HEK293 (cell line): ENCODE measurements around the gene PDPK1.
"Not testable (repeated sequence)": the region's sequence is repeated elsewhere in the genome, so short reads cannot be mapped to it uniquely, and the experiment has no call there.

Source experiments
- CTCF ChIA-PET: fragments of 350-600 bp; formaldehyde crosslinking; extraction: SDS; loops from one replicate; lab custom pipeline; 2021; ENCODE audit warnings: antibody characterized with exemption; lab: Yijun Ruan, JAX
- POLR2A ChIA-PET: fragments of 300-600 bp; formaldehyde crosslinking; extraction: SDS; loops from one replicate; lab custom pipeline; 2020; ENCODE audit warnings: antibody characterized with exemption, inconsistent platforms; lab: Yijun Ruan, JAX
- H3K27ac ChIP-seq: fragments of 200-500 bp; sonication (Bioruptor generic); 2 replicates; pipeline ENCODE4 v1.5.1; 2014; ENCODE audit warnings: low read depth, low read length, control low read depth, inconsistent platforms; ENCODE audit errors: extremely low read depth
- H3K36me3 ChIP-seq, 2 experiments: fragments of 200-500 bp in 1 of 2; sonication (Bioruptor generic) in 1 of 2; 1 replicate in 1 of 2; 2 replicates in 1 of 2; pipeline ENCODE4 v1.5.1; 2014 to 2017; ENCODE audit warnings: inconsistent platforms in 2 of 2, low read length in 2 of 2; ENCODE audit not compliant: control insufficient read depth in 2 of 2, insufficient read depth in 1 of 2
- H3K4me1 ChIP-seq: fragments of 200-500 bp; sonication (Bioruptor generic); 2 replicates; pipeline ENCODE4 v1.5.1; 2014; ENCODE audit warnings: mild to moderate bottlenecking, low read length, inconsistent platforms; ENCODE audit not compliant: control insufficient read depth, insufficient read depth
- H3K4me3 ChIP-seq: 2 replicates; pipeline ENCODE4 v1.5.1; 2011; ENCODE audit warnings: low read depth, mild to moderate bottlenecking, control low read depth, low read length, moderate library complexity
- H3K9me3 ChIP-seq: fragments of 200-500 bp; sonication (Bioruptor generic); 2 replicates; pipeline ENCODE4 v1.5.1; 2014; ENCODE audit warnings: low read depth, low read length, inconsistent platforms; ENCODE audit not compliant: control insufficient read depth, insufficient read depth
- PRDM4 ChIP-seq: fragments of 450-650 bp; formaldehyde crosslinking; IDR thresholded peaks from 2 replicates; pipeline ENCODE4 v1.5.1; 2017; ENCODE audit warnings: missing biosample characterization, missing genetic modification characterization
- REPIN1 ChIP-seq: fragments of 450-650 bp; formaldehyde crosslinking; IDR thresholded peaks from 2 replicates; pipeline ENCODE4 v1.5.1; 2017; ENCODE audit warnings: missing biosample characterization, missing genetic modification characterization, low read depth
- TF ChIP-seq, protein P1 (sequence below): fragments of 450-650 bp; formaldehyde crosslinking; IDR thresholded peaks from 2 replicates; pipeline ENCODE4; 2016; ENCODE audit warnings: missing biosample characterization, missing genetic modification characterization
- TF ChIP-seq, protein P2 (sequence below): fragments of 450-650 bp; formaldehyde crosslinking; IDR thresholded peaks from 2 replicates; pipeline ENCODE4 v1.5.1; 2016; ENCODE audit warnings: missing biosample characterization, missing genetic modification characterization

The PDPK1 gene

DNA sequence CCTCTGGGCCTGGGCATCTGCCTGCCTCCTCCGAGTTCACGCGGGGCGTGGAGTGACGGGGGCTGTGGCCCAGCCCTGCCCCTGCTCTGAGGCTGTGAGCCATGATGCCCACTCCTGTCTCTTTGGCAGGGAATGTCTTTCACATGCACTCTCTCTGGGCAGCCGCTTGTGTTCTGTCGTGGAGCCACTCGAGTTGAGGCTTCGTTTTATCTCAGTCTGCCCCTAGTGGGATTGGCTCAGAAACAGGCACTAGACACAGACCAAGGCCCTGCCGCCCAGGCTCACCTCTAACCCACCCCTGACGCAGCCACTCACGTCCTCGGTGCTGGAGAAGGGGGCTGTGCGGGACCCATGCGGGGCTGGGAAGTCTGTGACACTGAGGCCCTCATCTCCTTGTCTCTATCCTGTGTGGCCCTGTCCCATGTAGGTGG is 77.0 kb downstream of the PDPK1 start (continued):
- TF ChIP-seq PRDM4 (no peak), REPIN1 (no peak)
- TF ChIP-seq, protein P1, sequence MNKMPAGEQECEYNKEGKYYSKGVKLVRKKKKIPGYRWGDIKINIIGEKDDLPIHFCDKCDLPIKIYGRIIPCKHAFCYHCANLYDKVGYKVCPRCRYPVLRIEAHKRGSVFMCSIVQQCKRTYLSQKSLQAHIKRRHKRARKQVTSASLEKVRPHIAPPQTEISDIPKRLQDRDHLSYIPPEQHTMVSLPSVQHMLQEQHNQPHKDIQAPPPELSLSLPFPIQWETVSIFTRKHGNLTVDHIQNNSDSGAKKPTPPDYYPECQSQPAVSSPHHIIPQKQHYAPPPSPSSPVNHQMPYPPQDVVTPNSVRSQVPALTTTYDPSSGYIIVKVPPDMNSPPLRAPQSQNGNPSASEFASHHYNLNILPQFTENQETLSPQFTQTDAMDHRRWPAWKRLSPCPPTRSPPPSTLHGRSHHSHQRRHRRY (tag by site-specific recombination) = no peak
- TF ChIP-seq, protein P2, sequence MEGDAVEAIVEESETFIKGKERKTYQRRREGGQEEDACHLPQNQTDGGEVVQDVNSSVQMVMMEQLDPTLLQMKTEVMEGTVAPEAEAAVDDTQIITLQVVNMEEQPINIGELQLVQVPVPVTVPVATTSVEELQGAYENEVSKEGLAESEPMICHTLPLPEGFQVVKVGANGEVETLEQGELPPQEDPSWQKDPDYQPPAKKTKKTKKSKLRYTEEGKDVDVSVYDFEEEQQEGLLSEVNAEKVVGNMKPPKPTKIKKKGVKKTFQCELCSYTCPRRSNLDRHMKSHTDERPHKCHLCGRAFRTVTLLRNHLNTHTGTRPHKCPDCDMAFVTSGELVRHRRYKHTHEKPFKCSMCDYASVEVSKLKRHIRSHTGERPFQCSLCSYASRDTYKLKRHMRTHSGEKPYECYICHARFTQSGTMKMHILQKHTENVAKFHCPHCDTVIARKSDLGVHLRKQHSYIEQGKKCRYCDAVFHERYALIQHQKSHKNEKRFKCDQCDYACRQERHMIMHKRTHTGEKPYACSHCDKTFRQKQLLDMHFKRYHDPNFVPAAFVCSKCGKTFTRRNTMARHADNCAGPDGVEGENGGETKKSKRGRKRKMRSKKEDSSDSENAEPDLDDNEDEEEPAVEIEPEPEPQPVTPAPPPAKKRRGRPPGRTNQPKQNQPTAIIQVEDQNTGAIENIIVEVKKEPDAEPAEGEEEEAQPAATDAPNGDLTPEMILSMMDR (tag by site-specific recombination) = no peak

DNA sequence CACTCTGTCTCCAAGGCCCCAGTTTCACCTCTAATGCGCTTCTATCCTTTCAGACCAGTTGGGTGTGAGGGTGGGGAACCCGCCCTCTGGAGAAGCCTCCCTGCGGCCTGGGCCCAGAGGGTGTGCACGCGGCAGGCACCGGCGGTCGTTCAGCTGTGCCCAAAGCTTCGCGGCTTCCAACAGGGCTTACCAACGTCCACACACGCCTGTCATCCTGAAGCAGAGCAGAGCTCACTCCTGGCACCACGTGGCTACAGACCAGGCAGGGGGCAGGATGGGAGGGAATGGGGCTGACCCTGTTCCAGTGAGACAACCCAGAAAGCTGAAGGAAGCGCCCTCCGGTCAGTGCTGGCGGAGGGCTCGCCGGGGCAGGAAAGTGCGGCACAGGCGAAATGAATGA is 81.1 kb downstream of the PDPK1 start:
- H3K36me3 ChIP-seq, H3K4me1 ChIP-seq, H3K9me3 ChIP-seq, H3K27ac ChIP-seq, CTCF ChIA-PET, POLR2A ChIA-PET, H3K4me3 ChIP-seq: not testable (repeated sequence)

- POLR2A ChIA-PET, H3K4me3 ChIP-seq, CTCF ChIA-PET, H3K36me3 ChIP-seq, H3K4me1 ChIP-seq, H3K27ac ChIP-seq, H3K9me3 ChIP-seq: not testable (repeated sequence)
Observed at GRCh38 chr16:2619628-2620027, 81.8 kb downstream of the PDPK1 start.

- H3K4me1 ChIP-seq = not testable (repeated sequence)
Observed at GRCh38 chr16:2620870-2621269, 83.0 kb downstream of the PDPK1 start.

DNA sequence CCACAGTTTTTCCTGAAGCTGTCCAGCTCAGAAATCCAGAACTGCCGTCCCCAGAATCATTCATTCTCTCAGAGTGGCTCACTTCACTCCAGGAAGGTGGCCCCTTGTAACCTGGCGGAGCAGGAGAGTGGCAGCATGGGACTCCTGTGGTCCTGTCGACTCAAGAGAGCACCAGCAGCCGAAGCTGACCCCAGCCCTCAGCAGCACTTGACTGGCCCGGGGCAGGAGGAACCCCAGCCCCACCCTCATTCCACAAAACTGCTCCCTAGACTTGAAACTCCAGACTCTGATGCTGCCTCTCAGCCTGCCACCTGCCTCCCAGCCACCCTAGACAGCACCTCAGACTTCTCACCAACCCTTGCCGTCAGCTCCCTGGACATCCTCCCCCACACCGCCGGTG is 83.6 kb downstream of the PDPK1 start:
- POLR2A ChIA-PET, H3K9me3 ChIP-seq, H3K27ac ChIP-seq, H3K4me3 ChIP-seq, CTCF ChIA-PET, H3K4me1 ChIP-seq, H3K36me3 ChIP-seq: not testable (repeated sequence)

More at GRCh38 chr16:2620870-2621269, 83.0 kb downstream of the PDPK1 start:
- H3K36me3 ChIP-seq, POLR2A ChIA-PET, H3K9me3 ChIP-seq, H3K27ac ChIP-seq, H3K4me3 ChIP-seq, CTCF ChIA-PET: not testable (repeated sequence)

DNA sequence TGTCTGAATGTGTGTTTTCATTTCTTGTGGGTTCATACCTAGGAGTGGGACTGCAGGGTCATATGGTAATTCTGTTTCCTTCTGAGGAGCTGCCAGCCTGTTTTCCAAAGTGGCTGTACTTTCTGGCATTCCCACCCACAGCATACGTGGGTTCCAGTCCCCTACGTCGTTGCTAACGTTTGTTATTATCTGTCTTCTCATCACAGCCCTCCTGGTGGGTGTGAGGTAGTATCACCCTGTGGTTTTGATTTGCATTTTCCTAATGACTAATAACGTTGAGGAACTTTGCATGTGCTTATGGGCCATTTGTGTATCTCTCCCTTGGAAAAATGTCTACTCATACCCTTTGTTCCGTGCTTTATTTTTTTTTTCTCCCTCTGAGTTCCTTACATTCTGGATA is 89.3 kb downstream of the PDPK1 start:
- POLR2A ChIA-PET, CTCF ChIA-PET, H3K4me3 ChIP-seq: not testable (repeated sequence)

DNA sequence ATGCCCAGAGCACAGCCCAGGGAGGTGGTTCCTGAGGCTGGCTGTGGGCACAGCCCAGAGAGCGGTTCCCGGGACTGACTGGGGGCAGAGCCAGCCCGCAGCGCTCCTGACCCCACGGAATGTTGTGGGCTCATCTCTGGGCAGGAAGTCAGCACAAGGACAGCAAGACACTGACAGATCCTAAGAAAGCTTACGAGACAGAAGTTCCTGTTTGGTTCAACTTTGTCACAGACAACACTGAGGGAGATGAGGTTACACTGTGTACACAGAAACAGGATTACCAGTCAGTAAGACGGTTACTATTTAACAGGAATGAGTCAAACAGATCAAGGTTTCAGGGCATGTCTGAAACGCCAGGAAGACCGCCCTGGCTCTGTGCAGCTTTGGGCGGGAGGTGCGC is 93.4 kb downstream of the PDPK1 start:
- H3K36me3 ChIP-seq, H3K9me3 ChIP-seq, H3K4me1 ChIP-seq, POLR2A ChIA-PET, H3K4me3 ChIP-seq, H3K27ac ChIP-seq, CTCF ChIA-PET: not testable (repeated sequence)

More for the DNA sequence above, 89.3 kb downstream of the PDPK1 start:
- not testable (repeated sequence) for H3K9me3 ChIP-seq, H3K4me1 ChIP-seq, H3K27ac ChIP-seq, H3K36me3 ChIP-seq

- H3K36me3 ChIP-seq, CTCF ChIA-PET, H3K27ac ChIP-seq, H3K4me1 ChIP-seq, H3K4me3 ChIP-seq, H3K9me3 ChIP-seq, POLR2A ChIA-PET: not testable (repeated sequence)
Observed at GRCh38 chr16:2632291-2632690, 94.5 kb downstream of the PDPK1 start.

- CTCF ChIA-PET, H3K4me1 ChIP-seq, POLR2A ChIA-PET, H3K36me3 ChIP-seq, H3K27ac ChIP-seq, H3K9me3 ChIP-seq, H3K4me3 ChIP-seq: not testable (repeated sequence)
Observed at GRCh38 chr16:2639071-2639721, 101.4 kb downstream of the PDPK1 start.
